Measurements from ENCODE around the gene NHS. TPM values are rescaled to one million over a fixed set of nuclear protein-coding genes. Genes with fewer than 3 reads are reported as not detected.

NHS gene
- total and polyA plus RNA-seq, 2 of the 13 experiments (the other 11 are each of a cell fraction or from before 2014, with no cell fraction given) = 0.02 TPM; not detected in 1

DNA sequence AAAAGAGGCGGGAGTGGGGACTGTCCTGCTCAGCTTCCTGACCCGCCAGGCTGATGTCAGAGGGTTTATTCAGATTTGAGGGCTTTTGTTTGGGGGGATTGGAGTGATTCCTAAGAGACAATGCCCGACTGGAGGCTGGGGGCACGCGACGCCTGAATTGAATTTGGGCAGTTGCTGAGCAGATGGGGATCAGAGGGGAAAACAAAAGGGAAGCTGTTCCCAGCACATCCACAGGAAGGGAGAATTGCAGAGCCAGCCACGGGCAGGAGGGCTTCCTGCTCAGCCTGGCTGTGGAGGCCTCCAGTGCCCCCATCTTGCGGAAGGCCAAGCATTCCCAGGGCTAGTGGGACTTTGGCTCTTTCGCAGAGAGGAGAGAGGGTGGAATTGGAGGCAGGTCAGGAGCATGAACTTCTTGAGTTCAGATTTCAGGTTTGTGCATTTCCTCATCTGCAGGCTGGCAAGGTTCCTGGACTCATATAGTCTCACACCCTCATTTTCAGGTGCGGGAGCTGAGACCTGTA is 162.8 kb downstream of the NHS start (continued):
- TF ChIP-seq, protein P1, sequence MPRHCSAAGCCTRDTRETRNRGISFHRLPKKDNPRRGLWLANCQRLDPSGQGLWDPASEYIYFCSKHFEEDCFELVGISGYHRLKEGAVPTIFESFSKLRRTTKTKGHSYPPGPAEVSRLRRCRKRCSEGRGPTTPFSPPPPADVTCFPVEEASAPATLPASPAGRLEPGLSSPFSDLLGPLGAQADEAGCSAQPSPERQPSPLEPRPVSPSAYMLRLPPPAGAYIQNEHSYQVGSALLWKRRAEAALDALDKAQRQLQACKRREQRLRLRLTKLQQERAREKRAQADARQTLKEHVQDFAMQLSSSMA (CRISPR knock-in tag; IDR thresholded peaks at IDR 0.05) = no peak
- TF ChIP-seq, protein P2, sequence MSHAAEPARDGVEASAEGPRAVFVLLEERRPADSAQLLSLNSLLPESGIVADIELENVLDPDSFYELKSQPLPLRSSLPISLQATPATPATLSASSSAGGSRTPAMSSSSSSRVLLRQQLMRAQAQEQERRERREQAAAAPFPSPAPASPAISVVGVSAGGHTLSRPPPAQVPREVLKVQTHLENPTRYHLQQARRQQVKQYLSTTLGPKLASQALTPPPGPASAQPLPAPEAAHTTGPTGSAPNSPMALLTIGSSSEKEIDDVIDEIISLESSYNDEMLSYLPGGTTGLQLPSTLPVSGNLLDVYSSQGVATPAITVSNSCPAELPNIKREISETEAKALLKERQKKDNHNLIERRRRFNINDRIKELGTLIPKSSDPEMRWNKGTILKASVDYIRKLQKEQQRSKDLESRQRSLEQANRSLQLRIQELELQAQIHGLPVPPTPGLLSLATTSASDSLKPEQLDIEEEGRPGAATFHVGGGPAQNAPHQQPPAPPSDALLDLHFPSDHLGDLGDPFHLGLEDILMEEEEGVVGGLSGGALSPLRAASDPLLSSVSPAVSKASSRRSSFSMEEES (CRISPR knock-in tag; IDR thresholded peaks at IDR 0.05) = no peak
- TF ChIP-seq MAFF (IDR thresholded peaks at IDR 0.05; ENCODE audit: low read depth, low read length) (no peak), SP1 (IDR thresholded peaks at IDR 0.05) (no peak), SP1 (CRISPR knock-in tag; IDR thresholded peaks at IDR 0.05) (no peak), SMAD9 (CRISPR knock-in tag; IDR thresholded peaks at IDR 0.05) (no peak), TAF15 (IDR thresholded peaks at IDR 0.05; ENCODE audit: low read depth, low read length, poor library complexity, severe bottlenecking) (no peak), ZFP36L2 (CRISPR knock-in tag; IDR thresholded peaks at IDR 0.05) (no peak), ZNF839 (CRISPR knock-in tag; IDR thresholded peaks at IDR 0.05; ENCODE audit: borderline replicate concordance) (no peak), NFYB (CRISPR knock-in tag; IDR thresholded peaks at IDR 0.05) (no peak)
- TF ChIP-seq, protein P3, sequence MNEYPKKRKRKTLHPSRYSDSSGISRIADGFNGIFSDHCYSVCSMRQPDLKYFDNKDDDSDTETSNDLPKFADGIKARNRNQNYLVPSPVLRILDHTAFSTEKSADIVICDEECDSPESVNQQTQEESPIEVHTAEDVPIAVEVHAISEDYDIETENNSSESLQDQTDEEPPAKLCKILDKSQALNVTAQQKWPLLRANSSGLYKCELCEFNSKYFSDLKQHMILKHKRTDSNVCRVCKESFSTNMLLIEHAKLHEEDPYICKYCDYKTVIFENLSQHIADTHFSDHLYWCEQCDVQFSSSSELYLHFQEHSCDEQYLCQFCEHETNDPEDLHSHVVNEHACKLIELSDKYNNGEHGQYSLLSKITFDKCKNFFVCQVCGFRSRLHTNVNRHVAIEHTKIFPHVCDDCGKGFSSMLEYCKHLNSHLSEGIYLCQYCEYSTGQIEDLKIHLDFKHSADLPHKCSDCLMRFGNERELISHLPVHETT (CRISPR knock-in tag; conservative IDR thresholded peaks at IDR 0.05) = no peak

DNA sequence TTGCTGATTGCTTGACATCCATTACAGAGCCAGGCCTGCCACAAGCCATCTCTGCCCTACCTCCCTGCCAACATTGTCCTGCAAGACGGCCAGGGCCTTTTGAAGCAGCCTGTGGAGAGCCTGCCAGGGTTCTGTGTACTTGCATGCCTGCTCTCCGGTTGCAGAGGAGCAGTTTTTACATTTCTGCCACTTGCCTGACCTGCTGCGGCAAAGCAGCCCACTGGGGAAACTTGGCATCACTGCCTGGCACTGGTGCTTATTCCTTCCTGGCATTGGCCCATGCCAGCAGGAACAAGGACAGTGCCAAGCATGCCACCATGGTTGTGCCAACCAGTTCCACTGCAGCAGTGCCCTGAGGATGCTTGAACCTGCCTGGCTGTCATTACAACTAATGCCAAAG is 167.1 kb downstream of the NHS start:
- 0% methylated on average over 1 of the region's 3 CpGs for WGBS (ENCODE audit: low lambda C conversion rate)
- Histone ChIP-seq H3K4me1 (ENCODE audit: insufficient read depth, low read length) (peaks cover 9% of the 10 kb centered on the region; the same call in 1 of the 2 replicates), H4K20me1 (ENCODE audit: insufficient read depth, low read length) (no peaks in the 10 kb centered on the region), H3K9me3 (ENCODE audit: low read length) (no peaks in the 10 kb centered on the region), H3K4me2 (ENCODE audit: low read depth, low read length) (no peak overlapping the region), H3K9ac (ENCODE audit: insufficient read depth, low read depth, low read length) (no peak overlapping the region), H2AFZ (ENCODE audit: low read length) (no peak overlapping the region), H3K36me3 (replicated peaks in 1 of 2; ENCODE audit: control insufficient read depth in 1 of 2, insufficient read depth in 2 of 2, low read length in 2 of 2) (no peaks in the 10 kb centered on the region), H3K27ac (ENCODE audit: extremely low read length, insufficient read depth, low read length) (no peak overlapping the region), H3K4me3 (replicated peaks in 1 of 3; ENCODE audit: insufficient read depth in 1 of 3, low read depth in 2 of 3, low read length in 3 of 3) (no peak overlapping the region), H3K79me2 (ENCODE audit: insufficient read depth, low read length) (no peaks in the 10 kb centered on the region), H3K27me3 (ENCODE audit: control insufficient read depth in 1 of 2, insufficient read depth in 2 of 2, low read length in 2 of 2) (no peaks in the 10 kb centered on the region)
- in situ Hi-C loops (cut with HindIII; ENCODE audit: extremely low pct_ligation_motif_present, low pct_unique_long_range_greater_than_20kb) (no loop called here), intact Hi-C loops (cut with micrococcal nuclease; ENCODE audit: unreplicated experiment) (loop anchor here (5.0 kb wide), 1 partner anchor 840 kb away; no protein-coding TSS in a partner anchor)
- no TSS peak for BruUV-seq (replicated peaks)
- ATAC-seq (no peak), FAIRE-seq (no peak), DNase-seq (ENCODE audit: low spot score) (no peak)
- ChIA-PET CTCF (ENCODE audit: low intra/inter-chr PET ratio, low total read pairs) (no interaction called here), POLR2A (no interaction called here)
- TF ChIP-seq MIER2 (CRISPR knock-in tag; IDR thresholded peaks at IDR 0.05) (no peak), POLR2AphosphoS5 (IDR thresholded peaks at IDR 0.05; ENCODE audit: low read depth, low read length) (no peak), ETV5 (CRISPR knock-in tag; IDR thresholded peaks at IDR 0.05; ENCODE audit: borderline replicate concordance) (no peak), ZNF446 (CRISPR knock-in tag; IDR thresholded peaks at IDR 0.05) (no peak), MXI1 (IDR thresholded peaks at IDR 0.05; ENCODE audit: borderline replicate concordance, low read depth, low read length) (no peak), ZNF296 (CRISPR knock-in tag; conservative IDR thresholded peaks at IDR 0.05) (no peak), CBX1 (IDR thresholded peaks at IDR 0.05; ENCODE audit: low read depth) (no peak), ZNF24 (IDR thresholded peaks at IDR 0.05) (no peak), NR2C2 (CRISPR knock-in tag; IDR thresholded peaks at IDR 0.05; ENCODE audit: borderline replicate concordance) (no peak), HOXA7 (CRISPR knock-in tag; IDR thresholded peaks at IDR 0.05) (no peak)
- TF ChIP-seq, protein P4, sequence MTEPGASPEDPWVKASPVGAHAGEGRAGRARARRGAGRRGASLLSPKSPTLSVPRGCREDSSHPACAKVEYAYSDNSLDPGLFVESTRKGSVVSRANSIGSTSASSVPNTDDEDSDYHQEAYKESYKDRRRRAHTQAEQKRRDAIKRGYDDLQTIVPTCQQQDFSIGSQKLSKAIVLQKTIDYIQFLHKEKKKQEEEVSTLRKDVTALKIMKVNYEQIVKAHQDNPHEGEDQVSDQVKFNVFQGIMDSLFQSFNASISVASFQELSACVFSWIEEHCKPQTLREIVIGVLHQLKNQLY (CRISPR knock-in tag; IDR thresholded peaks at IDR 0.05) = no peak
